ENCODE measurements around the gene MAGOHB. TPM values are rescaled to one million over a fixed set of nuclear protein-coding genes. Genes with fewer than 3 reads are reported as not detected.

The MAGOHB gene
- total RNA-seq, 1 experiment from 2014 or later = 23.1 TPM

DNA sequence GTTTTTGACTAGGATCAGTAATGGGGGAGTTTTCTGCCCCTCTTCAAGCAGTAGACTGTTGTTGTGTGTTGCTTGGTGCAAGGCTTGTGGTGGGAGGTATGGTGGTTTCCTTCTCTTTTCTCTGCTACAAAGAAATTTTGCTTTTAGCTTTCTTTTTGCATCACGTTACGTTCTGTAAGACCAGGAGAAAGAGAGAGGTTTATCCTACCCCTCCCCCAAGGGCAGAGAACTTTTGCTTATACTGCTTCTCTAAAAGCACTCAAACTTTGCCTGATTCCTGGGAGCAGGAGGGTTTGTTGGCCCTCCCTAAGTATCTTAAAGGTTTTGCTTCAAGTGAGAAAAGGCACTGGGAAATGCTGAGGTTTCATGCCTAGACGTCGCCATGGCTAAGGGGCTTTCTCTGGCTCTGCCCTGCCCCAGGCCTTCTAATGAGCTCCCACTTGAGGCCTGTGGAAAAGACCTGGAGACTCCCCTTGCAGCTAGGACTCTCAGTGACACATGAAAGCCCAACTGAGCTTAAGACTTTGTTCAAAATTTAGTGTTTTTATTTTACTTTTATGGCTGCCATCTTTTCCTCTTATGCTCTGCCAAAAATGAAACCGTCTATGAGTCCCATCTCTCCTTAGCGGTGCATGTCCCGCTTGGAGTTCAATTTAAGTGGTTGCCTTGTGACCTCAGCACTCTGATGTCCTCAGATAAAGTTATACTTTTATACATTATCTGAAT, 58.5 kb downstream of the MAGOHB start:
- Histone ChIP-seq H3K4me3 (ENCODE audit: insufficient read depth, low read depth, low read length) (no peak overlapping the region), H3K36me3 (replicated peaks; ENCODE audit: control insufficient read depth, insufficient read depth, low read length) (no peaks in the 10 kb centered on the region), H3K27me3 (ENCODE audit: control insufficient read depth, insufficient read depth, low read length) (no peaks in the 10 kb centered on the region)
- no peak for DNase-seq

DNA sequence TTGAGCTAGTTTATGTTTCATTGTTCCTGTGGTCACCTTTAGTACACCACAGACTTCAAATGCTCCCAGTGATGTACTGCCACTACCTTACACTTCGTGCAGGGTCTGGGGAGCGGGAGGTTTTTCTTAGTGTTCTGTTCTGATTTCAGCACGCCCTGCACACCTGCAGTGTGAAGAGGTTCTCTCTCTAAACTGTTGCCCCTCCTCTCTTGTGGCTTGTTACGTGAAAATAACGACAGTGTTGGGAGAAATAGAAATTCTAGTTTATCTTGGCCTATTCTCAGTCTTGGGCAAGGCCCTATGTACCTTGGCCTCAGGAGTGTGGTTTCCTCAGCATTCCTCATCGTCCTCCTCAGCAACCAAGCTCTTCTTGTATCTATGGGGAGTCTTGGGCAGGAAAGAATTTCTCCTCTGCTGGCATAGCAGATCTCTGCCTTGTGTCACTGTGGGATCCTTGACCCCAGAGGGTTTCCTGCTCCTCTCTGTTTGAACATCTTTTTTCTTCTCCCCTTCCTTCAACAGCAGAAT, 59.1 kb downstream of the MAGOHB start:
- Histone ChIP-seq H3K36me3 (replicated peaks; ENCODE audit: control insufficient read depth, insufficient read depth, low read length) (no peaks in the 10 kb centered on the region), H3K27me3 (ENCODE audit: control insufficient read depth, insufficient read depth, low read length) (no peaks in the 10 kb centered on the region), H3K4me3 (ENCODE audit: insufficient read depth, low read depth, low read length) (no peak overlapping the region)
- no peak for DNase-seq

Other genes starting within 250 kb of the MAGOHB start
- gene KLRK1, start 223.6 kb downstream of the MAGOHB start, total RNA-seq (2014; rRNA removed; shearing (Covaris generic)) = not detected in 2 replicates
- gene KLRC4, start 203.9 kb downstream of the MAGOHB start, total RNA-seq (2014; rRNA removed; shearing (Covaris generic)) = not detected in 2 replicates
- gene KLRC3, start 193.0 kb downstream of the MAGOHB start, total RNA-seq (2014; rRNA removed; shearing (Covaris generic)) = not detected in 2 replicates
- not detected in 2 replicates for gene KLRC2, start 177.6 kb downstream of the MAGOHB start, total RNA-seq (2014; rRNA removed; shearing (Covaris generic))
- gene KLRC1, start 160.2 kb downstream of the MAGOHB start, total RNA-seq (2014; rRNA removed; shearing (Covaris generic)) = not detected in 2 replicates
- gene EIF2S3B, start 107.7 kb downstream of the MAGOHB start, total RNA-seq (2014; rRNA removed; shearing (Covaris generic)) = 13.3 and 15.4 TPM in 2 replicates
- 2.0 and 2.9 TPM in 2 replicates for gene STYK1, start 60.4 kb upstream of the MAGOHB start, total RNA-seq (2014; rRNA removed; shearing (Covaris generic))
- 108 and 140 TPM in 2 replicates for gene YBX3, start 109.7 kb upstream of the MAGOHB start, total RNA-seq (2014; rRNA removed; shearing (Covaris generic))
- not detected in 2 replicates for gene TAS2R7, start 189.0 kb upstream of the MAGOHB start, total RNA-seq (2014; rRNA removed; shearing (Covaris generic))
- gene TAS2R8, start 193.7 kb upstream of the MAGOHB start, total RNA-seq (2014; rRNA removed; shearing (Covaris generic)) = not detected in 2 replicates
- not detected in 2 replicates for gene TAS2R9, start 196.6 kb upstream of the MAGOHB start, total RNA-seq (2014; rRNA removed; shearing (Covaris generic))
- 0.10 TPM in 1 of 2 replicates, not detected in the other for gene TAS2R10, start 212.7 kb upstream of the MAGOHB start, total RNA-seq (2014; rRNA removed; shearing (Covaris generic))
- 0.78 and 2.1 TPM in 2 replicates for gene PRR4, start 235.9 kb upstream of the MAGOHB start, total RNA-seq (2014; rRNA removed; shearing (Covaris generic))

All from H7 (cell line).